ENCODE data around the gene POLE4. TPM values are rescaled to one million over a fixed set of nuclear protein-coding genes. Genes with fewer than 3 reads are reported as not detected.

The POLE4 gene
- 13.2 and 18.9 TPM in 2 replicates for total RNA-seq

DNA sequence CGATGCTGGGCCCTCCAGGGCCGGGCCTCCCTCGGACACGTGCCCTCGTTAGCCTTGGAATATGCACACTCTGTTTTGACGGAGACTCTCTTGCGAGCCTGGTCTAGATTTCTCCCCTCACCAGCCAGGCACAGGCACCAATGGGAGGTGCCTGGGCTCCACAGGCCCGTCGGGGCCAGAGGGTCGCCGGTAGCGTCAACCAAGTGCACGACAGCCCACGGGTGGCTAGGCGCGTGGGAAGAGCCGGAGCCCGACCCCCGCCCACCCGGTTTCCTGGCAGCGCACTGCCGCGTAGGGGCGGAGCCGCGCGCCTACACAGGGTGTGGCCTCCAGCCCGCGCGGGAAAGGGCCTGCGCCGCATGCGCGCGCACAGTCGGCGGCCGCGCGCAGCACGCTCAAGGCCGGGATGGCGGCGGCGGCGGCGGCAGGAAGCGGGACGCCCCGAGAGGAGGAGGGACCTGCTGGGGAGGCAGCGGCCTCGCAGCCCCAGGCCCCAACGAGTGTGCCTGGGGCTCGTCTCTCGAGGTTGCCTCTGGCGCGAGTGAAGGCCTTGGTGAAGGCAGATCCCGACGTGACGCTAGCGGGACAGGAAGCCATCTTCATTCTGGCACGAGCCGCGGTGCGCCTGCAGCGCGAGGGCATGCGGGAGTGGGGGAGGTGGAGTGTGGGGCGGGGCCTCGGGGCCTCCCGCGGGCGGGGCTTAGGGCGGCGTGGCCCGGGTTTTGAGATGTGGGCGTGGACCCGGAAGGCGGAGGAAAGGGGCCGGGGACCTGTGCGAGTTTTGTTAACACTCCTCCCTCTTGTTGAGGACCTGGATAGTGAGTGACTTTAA is at the start of gene POLE4:
Gene POLE4, plus strand, starts transcription at position 370 of the 832 bp plus-strand sequence. Its CDS starts 37 bp downstream, at position 407.
- peak; percentile 86 for DNase-seq

DNA sequence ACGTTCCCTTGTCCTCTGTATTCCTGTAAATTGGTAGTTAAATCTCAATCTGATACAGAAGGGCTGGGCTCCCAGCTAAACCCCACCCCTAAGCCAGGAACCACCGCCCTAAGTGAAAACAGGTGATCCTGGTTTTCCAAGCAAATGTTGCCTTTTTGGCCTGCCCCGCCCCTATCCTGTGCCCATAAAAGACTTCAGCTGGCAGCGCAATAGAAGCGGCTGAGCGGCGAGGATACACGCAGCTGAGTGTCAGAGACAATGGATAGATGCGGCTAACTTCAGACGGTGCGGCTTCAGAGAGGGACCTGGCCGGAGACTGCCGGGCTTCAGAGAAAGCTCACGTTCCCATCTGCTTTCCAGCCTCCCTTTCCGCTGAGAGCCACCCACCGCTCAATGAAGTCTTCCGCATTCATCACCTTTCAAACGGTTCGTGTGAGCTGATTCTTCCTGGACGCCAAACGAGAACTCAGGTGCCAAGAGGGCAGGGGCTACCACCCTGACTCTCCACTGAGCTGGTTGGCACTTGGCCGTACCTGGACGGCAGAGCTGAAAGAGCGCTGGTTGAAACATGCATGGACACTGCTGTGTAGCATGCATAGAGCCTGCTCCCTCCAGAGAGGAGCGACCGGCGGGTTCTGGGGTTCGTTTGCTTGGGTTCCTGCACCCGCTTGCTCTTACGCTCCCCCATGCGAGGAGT is 49.5 kb upstream of the POLE4 start:
- peak; percentile 14 for DNase-seq

DNA sequence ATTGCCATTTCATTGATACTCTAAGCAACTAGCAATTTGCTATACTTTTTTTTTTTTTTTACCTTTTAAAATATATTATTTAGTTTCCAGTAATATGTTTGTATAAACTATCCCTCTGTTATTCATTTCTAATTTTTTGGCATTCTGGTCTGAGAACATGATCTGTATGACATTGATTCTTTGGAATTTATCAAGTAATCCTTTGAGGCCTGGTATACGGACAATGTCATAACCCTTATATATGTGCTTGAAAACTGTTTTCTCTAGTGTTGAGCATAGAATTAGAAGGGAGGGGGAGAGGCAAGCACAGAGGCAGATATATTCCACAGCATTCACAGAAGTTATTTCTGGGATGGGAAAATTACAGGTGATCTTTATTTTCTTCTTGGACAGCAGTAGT is 48.2 kb upstream of the POLE4 start:
- DNase-seq: no peak

- no peak for DNase-seq
Measured at GRCh38 chr2:74911061-74911460, 47.4 kb upstream of the POLE4 start.

GRCh38 chr2:74915743-74916142 is 42.7 kb upstream of the POLE4 start:
- no peak for DNase-seq

DNA sequence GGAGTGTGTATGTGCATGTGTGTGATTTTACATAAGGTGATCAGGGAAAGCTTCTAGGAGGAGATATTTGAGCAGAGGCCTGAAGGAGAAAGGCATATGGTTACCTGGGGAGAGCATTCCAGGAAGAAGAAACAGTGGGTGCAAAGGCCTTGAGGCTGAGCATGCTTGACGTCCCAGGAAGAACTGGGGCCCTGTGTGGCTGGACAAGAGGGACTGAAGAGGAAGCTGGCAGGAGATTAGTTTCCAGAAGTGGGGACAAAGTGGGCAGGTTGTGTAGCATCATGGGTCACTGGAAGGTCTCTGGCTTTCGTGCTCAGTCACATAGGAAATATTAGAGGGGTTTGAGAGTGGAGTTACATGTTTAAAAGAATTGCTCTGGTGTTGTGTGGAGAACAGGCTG is 42.0 kb upstream of the POLE4 start:
- DNase-seq: no peak

DNA sequence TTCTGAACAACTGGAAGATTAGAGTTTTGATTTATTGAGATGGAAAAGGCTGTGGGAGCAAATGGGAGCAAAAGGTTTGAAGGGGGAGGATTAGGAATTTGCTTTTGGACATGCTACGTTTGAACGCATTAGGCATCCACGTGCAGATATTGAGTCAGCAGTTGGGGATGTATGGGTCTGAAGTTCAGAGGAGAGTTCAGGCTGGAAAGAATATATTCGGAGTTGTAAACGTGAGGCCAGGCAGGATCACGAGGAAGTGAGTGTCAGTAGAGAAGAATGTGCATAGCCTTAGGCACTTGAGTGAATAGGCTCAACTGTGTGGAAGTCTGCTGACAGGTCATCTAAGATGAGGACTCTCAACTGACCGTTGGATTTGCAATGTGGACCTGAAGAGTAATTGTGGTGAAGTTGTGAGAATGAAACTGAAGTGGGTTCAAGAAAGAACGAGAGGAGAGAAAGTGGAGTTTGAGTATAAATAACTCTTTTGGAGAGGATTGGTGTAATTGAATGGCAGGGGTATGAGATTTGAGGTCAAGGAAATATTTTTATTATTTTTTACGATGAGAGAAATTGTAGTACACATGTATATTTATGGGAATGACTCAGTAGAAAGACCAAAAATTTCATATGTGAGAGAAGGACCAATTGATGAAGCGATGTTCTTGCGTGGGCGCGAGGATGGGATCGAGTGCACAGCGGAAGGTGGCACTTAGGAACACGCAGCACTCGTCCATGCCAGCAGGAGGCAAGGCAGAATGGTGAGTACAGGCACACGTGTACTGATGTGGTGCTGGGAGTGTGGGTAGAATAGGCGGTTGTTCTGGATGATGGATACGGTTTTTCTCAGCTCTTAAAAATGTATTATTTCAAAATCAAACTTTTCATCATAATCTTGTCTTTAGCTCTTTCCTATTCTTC is 40.5 kb upstream of the POLE4 start:
- DNase-seq: no peak

GRCh38 chr2:74919827-74920226 is 38.6 kb upstream of the POLE4 start:
- DNase-seq: peak; percentile 70

- DNase-seq: no peak
Measured at GRCh38 chr2:74921236-74921736, 37.2 kb upstream of the POLE4 start.

GRCh38 chr2:74922592-74923227 is 35.7 kb upstream of the POLE4 start:
- peak; percentile 39 for DNase-seq

DNA sequence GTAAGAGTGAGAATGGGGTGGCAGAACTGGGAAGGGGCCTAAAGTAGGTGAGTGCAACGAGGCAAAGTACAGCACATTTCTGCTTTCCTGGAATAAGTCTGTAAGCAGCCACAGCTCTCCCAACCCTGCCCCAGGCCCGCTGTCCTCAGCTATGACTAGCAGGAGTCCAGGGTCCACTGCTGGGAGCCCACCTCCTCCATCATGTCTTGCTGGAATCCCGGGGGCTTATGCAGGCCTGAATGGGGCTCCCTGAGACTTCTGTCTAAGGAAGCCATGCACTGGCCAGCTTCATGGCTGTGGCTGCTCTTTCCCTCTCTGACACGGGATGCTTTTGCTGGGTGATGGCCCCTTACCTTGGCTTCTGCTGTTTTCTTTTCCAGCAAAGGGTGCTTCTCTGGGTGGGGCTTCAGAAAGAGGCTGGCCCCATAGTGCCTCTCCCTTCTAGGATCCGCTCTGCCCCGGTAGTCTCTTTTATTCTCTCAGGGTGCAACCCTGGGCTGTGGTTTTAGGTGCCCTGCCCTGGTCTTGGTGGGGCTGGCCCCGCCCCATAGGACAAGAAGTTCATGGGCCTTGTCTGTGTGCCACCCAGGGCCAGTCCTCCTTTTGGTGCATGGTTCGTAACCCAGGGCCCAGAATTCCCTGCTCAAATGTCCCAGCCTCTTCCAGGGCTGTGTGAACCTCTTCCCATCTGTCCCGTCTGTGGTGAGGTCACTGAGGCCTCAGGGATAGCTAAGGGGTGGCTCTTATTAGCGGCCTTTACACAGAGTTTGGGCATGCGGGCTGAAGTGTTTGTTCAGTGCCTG is 33.8 kb upstream of the POLE4 start:
- no peak for DNase-seq

GRCh38 chr2:74925361-74925786 is 33.1 kb upstream of the POLE4 start:
- DNase-seq: no peak

DNA sequence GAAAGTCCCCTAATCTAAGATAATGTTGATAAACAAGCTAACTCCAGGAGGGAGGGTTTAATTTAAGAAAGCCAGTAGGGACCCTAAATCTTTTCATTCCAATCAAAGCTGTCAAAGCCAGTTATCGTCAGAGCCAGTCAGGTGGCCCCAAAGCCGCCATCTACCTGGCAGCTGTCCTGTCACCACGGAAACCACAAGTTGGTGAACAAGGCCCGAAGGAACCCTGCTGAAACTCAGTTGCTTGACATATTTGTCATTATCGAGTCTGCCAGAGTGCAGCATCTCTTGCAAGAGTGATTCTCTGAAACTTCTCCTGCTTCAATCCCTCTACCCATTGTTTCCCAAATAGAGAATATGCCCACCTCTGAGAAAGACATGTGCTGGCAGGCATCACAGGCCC is 30.8 kb upstream of the POLE4 start:
- no peak for DNase-seq

- no peak for DNase-seq
Measured at GRCh38 chr2:74930811-74931486, 27.5 kb upstream of the POLE4 start.

- DNase-seq: no peak
Measured at GRCh38 chr2:74931940-74932339, 26.5 kb upstream of the POLE4 start.

DNA sequence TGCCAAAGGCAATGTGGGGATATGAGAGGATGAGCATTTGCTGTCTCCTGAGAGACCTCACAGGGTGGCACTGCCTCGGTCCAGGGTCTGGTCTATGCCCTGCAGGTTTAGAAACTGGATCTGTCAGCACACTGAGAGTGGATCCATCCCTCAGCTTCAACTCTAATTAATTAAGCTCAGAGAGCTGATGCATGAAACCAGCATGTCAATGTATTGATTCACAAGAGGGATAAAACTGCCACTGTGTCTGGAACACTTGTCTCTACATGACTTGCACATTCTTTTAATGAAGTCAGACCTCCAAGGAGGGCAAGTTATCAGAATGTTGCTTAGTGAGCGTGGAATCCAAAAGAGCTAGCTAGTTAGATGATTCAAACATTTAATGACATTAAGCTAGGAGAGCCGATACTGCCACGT is 22.5 kb upstream of the POLE4 start:
- no peak for DNase-seq

DNA sequence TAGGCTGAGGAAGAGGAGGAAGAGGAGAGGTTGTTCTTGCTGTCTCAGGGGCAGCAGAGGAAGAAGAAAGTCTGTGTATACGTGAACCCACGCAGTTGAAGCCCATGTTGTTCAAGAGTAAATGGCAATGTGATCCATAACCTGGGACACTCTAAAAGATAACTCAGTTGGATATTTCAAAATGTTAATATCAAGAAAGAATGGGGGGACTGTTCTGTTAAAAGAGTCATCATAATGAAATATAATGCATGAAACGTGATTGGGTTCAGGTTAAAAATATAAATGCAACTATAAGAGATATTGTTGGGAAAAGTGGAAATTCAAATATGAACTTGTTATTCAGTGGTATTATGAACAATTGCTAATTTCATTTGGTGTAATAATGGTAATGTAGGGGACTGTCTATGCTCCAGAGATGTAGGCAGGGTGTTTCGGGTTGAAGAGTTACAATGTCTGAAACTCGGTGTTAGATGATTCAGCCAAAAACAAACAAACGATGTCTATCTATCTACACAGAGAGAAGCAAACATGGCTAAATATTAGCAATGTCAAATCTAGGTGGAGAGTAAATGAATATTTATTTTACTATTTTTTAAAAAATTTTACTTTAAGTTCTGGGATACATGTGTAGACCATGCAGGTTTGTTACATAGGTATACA is 21.1 kb upstream of the POLE4 start:
- DNase-seq: no peak

DNA sequence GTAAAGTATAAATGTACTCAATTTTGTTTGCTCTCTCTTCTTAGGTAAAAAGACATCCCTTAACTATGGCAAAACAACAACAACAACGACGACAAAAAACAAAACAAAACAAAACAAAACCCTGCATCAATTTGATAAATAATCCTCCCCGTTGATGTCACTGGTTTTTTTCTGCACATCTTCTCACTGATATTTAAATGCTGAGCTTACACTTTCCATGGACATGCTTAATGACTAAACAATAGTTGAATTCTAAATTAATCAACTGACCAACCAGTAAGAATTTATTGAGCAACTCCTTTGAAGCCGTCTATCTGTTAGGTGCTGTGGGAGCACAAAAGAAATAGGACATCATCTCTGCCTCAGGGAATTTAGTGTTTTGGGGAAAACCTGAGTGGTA is 20.2 kb upstream of the POLE4 start:
- DNase-seq: no peak

GRCh38 chr2:74939919-74940812 is 18.3 kb upstream of the POLE4 start:
- no peak for DNase-seq
